Cardiac muscle cell (in vitro differentiated cells and primary cell): ENCODE results near the gene SLPI. TPM values are rescaled to one million over a fixed set of nuclear protein-coding genes. Genes with fewer than 3 reads are reported as not detected.

ENCODE experiments used
- DNase-seq, 2 donors: peaks; one replicate each; pipeline versions ENCODE4 v3.0.0 to v3.0.0-alpha.2; 2010 to 2017; ENCODE audit warnings: low read depth in 1 of 2, low spot score in 1 of 2
- H3K27ac ChIP-seq: fragments of 200-600 bp; sonication (generic); 2 replicates; pipeline ENCODE4 v1.5.1; 2016
- H3K27me3 ChIP-seq: fragments of 200-600 bp; sonication (generic); 2 replicates; pipeline ENCODE4 v1.6.0; 2016; ENCODE audit warnings: control low read depth
- H3K36me3 ChIP-seq: fragments of 200-600 bp; sonication (generic); 2 replicates; pipeline ENCODE4 v1.5.1; 2016; ENCODE audit warnings: control low read depth
- H3K4me1 ChIP-seq: fragments of 200-600 bp; sonication (generic); 2 replicates; pipeline ENCODE4 v1.8.1; 2017; ENCODE audit warnings: low read depth, mild to moderate bottlenecking, mixed run types
- H3K4me3 ChIP-seq: fragments of 200-600 bp; sonication (generic); 2 replicates; pipeline ENCODE4 v1.5.1; 2016; ENCODE audit warnings: mild to moderate bottlenecking
- H3K9me3 ChIP-seq: fragments of 200-600 bp; sonication (generic); 2 replicates; pipeline ENCODE4 v1.5.1; 2017; ENCODE audit warnings: low read depth, mild to moderate bottlenecking, control low read depth
- CTCF ChIP-seq: IDR thresholded peaks from 2 replicates; pipeline ENCODE4 v1.5.1; 2012; ENCODE audit warnings: low read depth, mild to moderate bottlenecking, low read length
- polyA plus RNA-seq: library from polyadenylated mRNA; unstranded; fragments of >200 nt; fragmentation: Nextera tagmentation; extraction: Ambion mirVana; gene quantifications from 2 replicates; pipeline ENCODE4 v1.2.1, GENCODE V29; 2016
- total RNA-seq: library from RNA; depleted of rRNA; stranded (reverse); fragments of >200 nt; gene quantifications from 2 replicates; pipeline ENCODE4 v1.2.3, GENCODE V29; 2016

SLPI gene
- total and polyA plus RNA-seq, 2 experiments from 2014 or later: 6.0 TPM; not detected in 1

- H3K36me3 ChIP-seq: no peaks in the 10 kb centered on the region
- no peaks in the 10 kb centered on the region for H3K27me3 ChIP-seq
- no peak overlapping the region for H3K27ac ChIP-seq
- H3K4me3 ChIP-seq: no peak overlapping the region
- no peak for DNase-seq
- no peak for TF ChIP-seq CTCF
- H3K4me1 ChIP-seq: no peaks in the 10 kb centered on the region
- no peaks in the 10 kb centered on the region for H3K9me3 ChIP-seq
Measured at GRCh38 chr20:45269056-45269455, 14.7 kb upstream of the SLPI start.

- no peaks in the 10 kb centered on the region for H3K36me3 ChIP-seq
- H3K4me1 ChIP-seq: no peaks in the 10 kb centered on the region
- H3K27me3 ChIP-seq: no peaks in the 10 kb centered on the region
- H3K4me3 ChIP-seq: no peak overlapping the region
- peak in 1 of 2 donors; percentile 35 for DNase-seq
- no peaks in the 10 kb centered on the region for H3K9me3 ChIP-seq
- no peak for TF ChIP-seq CTCF
- no peak overlapping the region for H3K27ac ChIP-seq
Measured at GRCh38 chr20:45268531-45268930, 14.2 kb upstream of the SLPI start.

GRCh38 chr20:45266977-45267376 lies 12.6 kb upstream of the SLPI start:
- TF ChIP-seq CTCF: no peak
- H3K27ac ChIP-seq: no peak overlapping the region
- no peaks in the 10 kb centered on the region for H3K27me3 ChIP-seq
- no peaks in the 10 kb centered on the region for H3K9me3 ChIP-seq
- no peak overlapping the region for H3K4me3 ChIP-seq
- no peaks in the 10 kb centered on the region for H3K36me3 ChIP-seq
- H3K4me1 ChIP-seq: no peaks in the 10 kb centered on the region
- DNase-seq: no peak

GRCh38 chr20:45263556-45264266 lies 9.3 kb upstream of the SLPI start:
- Histone ChIP-seq H3K4me3 (no peak overlapping the region), H3K27me3 (no peaks in the 10 kb centered on the region), H3K9me3 (no peaks in the 10 kb centered on the region), H3K36me3 (no peaks in the 10 kb centered on the region), H3K4me1 (no peaks in the 10 kb centered on the region), H3K27ac (no peak overlapping the region)
- DNase-seq: no peak
- TF ChIP-seq CTCF: no peak

GRCh38 chr20:45258664-45259063 lies 4.3 kb upstream of the SLPI start:
- no peaks in the 10 kb centered on the region for H3K9me3 ChIP-seq
- no peaks in the 10 kb centered on the region for H3K27me3 ChIP-seq
- no peak for TF ChIP-seq CTCF
- DNase-seq: no peak
- no peaks in the 10 kb centered on the region for H3K36me3 ChIP-seq
- no peak overlapping the region for H3K4me3 ChIP-seq
- H3K4me1 ChIP-seq: no peaks in the 10 kb centered on the region
- no peak overlapping the region for H3K27ac ChIP-seq
